Esophagus squamous epithelium (tissue), 5 donors: Measurements from ENCODE around the gene SINHCAF. TPM values are rescaled to one million over a fixed set of nuclear protein-coding genes. Genes with fewer than 3 reads are reported as not detected.
"Not testable (repeated sequence)": the region's sequence is repeated elsewhere in the genome, so short reads cannot be mapped to it uniquely, and the experiment has no call there.

Source experiments
- DNase-seq: peaks from one replicate; lab custom pipeline; 2025; lab: John Stamatoyannopoulos, UW
- H3K27ac ChIP-seq, 4 donors: fragments of 200-600 bp; sonication (generic); one replicate each; pipeline ENCODE4 v1.5.1; 2016 to 2019; ENCODE audit warnings: mild to moderate bottlenecking in 1 of 4
- H3K27me3 ChIP-seq, 4 donors: fragments of 200-600 bp; sonication (generic); 1 replicate in 3 of 4; 2 replicates in 1 of 4; pipeline versions ENCODE4 v1.5.1 to v1.6.0; 2017 to 2021; ENCODE audit warnings: antibody characterized with exemption in 1 of 4
- H3K36me3 ChIP-seq, 3 donors: fragments of 200-600 bp; sonication (generic); one replicate each; pipeline ENCODE4 v1.5.1; 2016 to 2019
- H3K4me1 ChIP-seq, 3 donors: fragments of 200-600 bp; sonication (generic); one replicate each; pipeline ENCODE4 v1.5.1; 2017 to 2019
- H3K4me3 ChIP-seq, 4 donors: fragments of 200-600 bp; sonication (generic); 1 replicate in 3 of 4; 2 replicates in 1 of 4; pipeline ENCODE4 v1.5.1; 2016 to 2019; ENCODE audit warnings: mild to moderate bottlenecking in 2 of 4, moderate library complexity in 1 of 4
- H3K9me3 ChIP-seq, 3 donors: fragments of 200-600 bp; sonication (generic); one replicate each; pipeline ENCODE4 v1.5.1; 2016 to 2019
- CTCF ChIP-seq, 6 experiments: fragments of 450-650 bp in 4 of 6; fragments of 200-600 bp in 2 of 6; sonication (generic) in 2 of 6; IDR thresholded peaks; one replicate each; pipeline ENCODE4 v1.5.1; 2016 to 2019; ENCODE audit warnings: antibody characterized with exemption in 6 of 6, mild to moderate bottlenecking in 4 of 6, moderate library complexity in 4 of 6
- POLR2A ChIP-seq, 4 donors: fragments of 450-650 bp; IDR thresholded peaks; one replicate each; pipeline ENCODE4 v1.6.1; 2017; ENCODE audit warnings: antibody characterized with exemption in 4 of 4, mild to moderate bottlenecking in 4 of 4, moderate library complexity in 3 of 4
- WGBS, 2 donors: methylation state at CpG; one replicate each; pipeline ENCODE4 v1.1.5; 2018; 5-methylcytosine and 5-hydroxymethylcytosine counted together
- intact Hi-C: fragments of 100-400 bp; cut with DNase I; formaldehyde crosslinking; loops from one replicate; pipeline ENCODE4 v1.15.0; 2022
- total RNA-seq, 4 donors: library from RNA; depleted of rRNA; stranded (reverse); fragments of >200 nt; gene quantifications; one replicate each; pipeline ENCODE4 v1.1.0, GENCODE V29; 2016
- donor health status: DM: yes; HTN: yes; CAD: no.

SINHCAF gene
- total RNA-seq, 4 donors from 2014 or later: 52.2 to 71.9 (median 62.0) TPM

GRCh38 chr12:31249356-31249755, 76.6 kb downstream of the SINHCAF start:
- no peaks in the 10 kb centered on the region for H3K36me3 ChIP-seq
- H3K27ac ChIP-seq: no peak overlapping the region
- no peaks in the 10 kb centered on the region for H3K27me3 ChIP-seq
- H3K9me3 ChIP-seq: no peaks in the 10 kb centered on the region
- 14 to 36% methylated on average over 3 of the region's 3 CpGs for WGBS, 2 donors
- H3K4me3 ChIP-seq: no peak overlapping the region
- DNase-seq: no peak
- TF ChIP-seq POLR2A (IDR thresholded peaks at IDR 0.05): no peak
- TF ChIP-seq CTCF (IDR thresholded peaks at IDR 0.05): no peak
- intact Hi-C loops: no loop called here
- H3K4me1 ChIP-seq: peaks cover 0 to 13% (median 3%) of the 10 kb centered on the region in 3 donors

- DNase-seq: no peak
- H3K27ac ChIP-seq: no peak overlapping the region
- H3K9me3 ChIP-seq: no peaks in the 10 kb centered on the region
- TF ChIP-seq CTCF (IDR thresholded peaks at IDR 0.05) (no peak), POLR2A (IDR thresholded peaks at IDR 0.05) (no peak)
- no peaks in the 10 kb centered on the region for H3K27me3 ChIP-seq
- H3K4me3 ChIP-seq: no peak overlapping the region
- intact Hi-C loops: no loop called here
- H3K4me1 ChIP-seq: peaks cover 0 to 13% (median 3%) of the 10 kb centered on the region in 3 donors
- H3K36me3 ChIP-seq: no peaks in the 10 kb centered on the region
- WGBS, 2 donors: 92 to 98% methylated on average over 2 of the region's 2 CpGs
These were observed 77.1 kb downstream of the SINHCAF start for GRCh38 chr12:31248815-31249214.

- Histone ChIP-seq H3K27ac (no peak overlapping the region), H3K4me1 (peaks cover 0 to 13% (median 3%) of the 10 kb centered on the region in 3 donors), H3K4me3 (no peak overlapping the region), H3K9me3 (no peaks in the 10 kb centered on the region), H3K27me3 (no peaks in the 10 kb centered on the region), H3K36me3 (no peaks in the 10 kb centered on the region)
- WGBS, 2 donors: 49 to 79% methylated on average over 6 of the region's 6 CpGs
- DNase-seq: no peak
- TF ChIP-seq CTCF (IDR thresholded peaks at IDR 0.05) (no peak), POLR2A (IDR thresholded peaks at IDR 0.05) (no peak)
- intact Hi-C loops: no loop called here
These were observed 77.6 kb downstream of the SINHCAF start for GRCh38 chr12:31248337-31248736.

GRCh38 chr12:31246470-31246850, 79.5 kb downstream of the SINHCAF start:
- TF ChIP-seq CTCF (IDR thresholded peaks at IDR 0.05) (no peak), POLR2A (IDR thresholded peaks at IDR 0.05) (no peak)
- intact Hi-C loops: no loop called here
- whole genome bisulfite sequencing, 2 donors: 44 to 50% methylated on average over 9 to 10 of the region's 10 CpGs
- H3K4me1 ChIP-seq: peaks cover 0 to 13% (median 3%) of the 10 kb centered on the region in 3 donors
- H3K36me3 ChIP-seq: no peaks in the 10 kb centered on the region
- H3K4me3 ChIP-seq: no peak overlapping the region
- no peak overlapping the region for H3K27ac ChIP-seq
- H3K9me3 ChIP-seq: no peaks in the 10 kb centered on the region
- H3K27me3 ChIP-seq: no peaks in the 10 kb centered on the region
- DNase-seq: no peak

GRCh38 chr12:31245822-31246469, 80.0 kb downstream of the SINHCAF start:
- intact Hi-C loops: no loop called here
- H3K27me3 ChIP-seq: no peaks in the 10 kb centered on the region
- 55 to 73% methylated on average over 13 to 15 of the region's 15 CpGs for WGBS, 2 donors
- H3K9me3 ChIP-seq: no peaks in the 10 kb centered on the region
- H3K36me3 ChIP-seq: no peaks in the 10 kb centered on the region
- H3K4me3 ChIP-seq: no peak overlapping the region
- TF ChIP-seq POLR2A (IDR thresholded peaks at IDR 0.05): no peak
- TF ChIP-seq CTCF (IDR thresholded peaks at IDR 0.05): peak in 3 of 6 experiments; percentile 5 to 45 (median 25)
- DNase-seq: no peak
- H3K27ac ChIP-seq: no peak overlapping the region
- H3K4me1 ChIP-seq: peaks cover 0 to 13% (median 3%) of the 10 kb centered on the region in 3 donors

GRCh38 chr12:31242418-31242817, 83.5 kb downstream of the SINHCAF start:
- H3K9me3 ChIP-seq, H3K36me3 ChIP-seq, DNase-seq, intact Hi-C loops, H3K27ac ChIP-seq, H3K4me3 ChIP-seq: not testable (repeated sequence)
- peaks cover 2 to 21% (median 6%) of the 10 kb centered on the region in 3 donors for H3K4me1 ChIP-seq
- H3K27me3 ChIP-seq: peaks cover 0 to 22% (median 0%) of the 10 kb centered on the region in 4 donors
- WGBS, 2 donors: 86 to 91% methylated on average over 9 to 10 of the region's 10 CpGs
